GM21367 (cell line): Measurements from ENCODE around the gene ARHGAP1.

ENCODE experiments used
- ATAC-seq: cut with Tn5 transposase; IDR thresholded peaks from one replicate; pipeline ENCODE4 v1.9.1; 2021; ENCODE audit not compliant: unreplicated experiment

The ARHGAP1 gene

GRCh38 chr11:46643531-46643930 is 56.9 kb downstream of the ARHGAP1 start:
- no peak for ATAC-seq

DNA sequence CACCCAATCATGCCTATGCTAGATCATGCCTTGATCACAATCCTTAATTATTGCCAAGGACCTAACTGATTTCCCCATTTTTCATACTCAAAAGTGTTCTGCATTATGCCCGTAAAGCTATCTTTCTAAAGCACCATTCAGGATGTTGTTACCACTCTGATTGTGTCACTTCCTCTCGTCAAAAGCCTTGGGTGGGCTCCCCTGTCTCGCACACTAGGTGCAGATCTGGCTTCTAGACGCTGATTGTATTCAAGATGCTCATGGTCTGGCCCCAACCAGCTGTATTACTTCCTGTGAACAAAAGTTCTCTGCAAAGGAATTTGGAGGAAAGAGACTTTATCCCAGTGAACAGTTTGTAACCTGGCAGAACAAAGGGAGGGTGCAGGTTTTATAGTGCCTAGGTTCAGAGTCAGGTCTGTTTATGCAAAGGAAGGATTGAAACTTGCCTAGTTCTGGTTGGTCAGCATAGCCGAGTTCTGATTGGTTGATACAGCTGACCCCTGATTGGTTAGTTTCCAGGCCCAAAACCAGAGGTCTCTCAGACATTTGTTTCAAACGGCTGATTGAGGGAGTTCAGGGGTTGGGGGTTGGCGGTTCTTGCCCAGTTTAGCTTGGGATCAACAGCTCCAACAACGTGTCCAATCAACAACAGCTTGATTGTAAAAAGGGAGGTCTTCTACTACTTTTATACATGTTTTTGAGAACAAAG is 57.6 kb downstream of the ARHGAP1 start:
- ATAC-seq: no peak

DNA sequence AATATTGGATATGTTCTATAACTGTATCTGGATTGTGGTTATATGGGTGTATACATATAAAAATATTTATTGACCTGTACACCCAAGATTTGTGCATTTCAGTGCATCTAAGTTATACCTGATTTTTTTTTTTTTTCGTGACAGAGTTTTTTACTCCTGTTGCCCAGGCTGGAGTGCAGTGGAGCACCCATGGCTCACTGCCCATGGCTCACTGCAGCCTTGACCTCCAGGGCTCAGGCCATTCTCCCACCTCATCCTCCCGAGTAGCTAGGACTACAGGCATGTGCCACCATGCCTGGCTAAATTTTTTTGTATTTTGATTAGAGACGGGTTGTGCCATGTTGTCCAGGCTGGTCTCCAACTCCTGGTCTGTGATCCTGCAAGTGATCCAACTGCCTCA is 58.8 kb downstream of the ARHGAP1 start:
- ATAC-seq: no peak

DNA sequence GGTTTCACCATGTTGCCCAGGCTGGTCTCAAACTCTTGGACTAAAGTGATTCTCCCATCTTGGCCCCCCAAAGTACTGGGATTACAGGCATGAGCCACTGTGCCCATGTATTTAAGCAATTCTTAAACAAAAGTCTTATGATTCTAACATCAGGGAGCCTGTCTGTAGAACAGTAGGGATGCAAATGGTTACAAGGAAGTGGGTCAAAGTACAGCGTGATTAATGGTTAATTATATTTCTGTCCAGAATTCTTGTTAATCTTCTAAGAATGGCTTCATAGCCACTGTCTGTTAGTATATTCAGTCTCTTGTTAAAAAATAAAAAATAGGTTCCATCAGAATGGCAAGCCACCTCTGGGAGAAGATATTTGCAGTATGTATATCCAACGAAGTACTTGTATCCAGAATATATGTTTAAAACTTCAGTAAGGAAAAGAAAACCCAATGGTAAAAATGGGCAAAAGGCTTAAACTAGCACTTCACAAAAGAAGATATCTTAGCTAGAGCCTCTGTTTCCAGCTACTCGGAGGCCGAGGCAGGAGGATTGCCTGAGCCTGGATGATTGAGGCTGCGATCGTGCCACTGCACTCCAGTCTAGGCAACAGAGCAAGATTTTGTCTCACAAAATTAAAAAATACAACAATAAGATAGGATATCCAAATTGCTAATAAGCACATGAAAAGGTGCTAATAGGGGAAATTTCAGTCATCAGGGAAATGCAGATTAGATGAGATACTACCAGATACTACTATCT is 60.2 kb downstream of the ARHGAP1 start:
- ATAC-seq: no peak

- no peak for ATAC-seq
These were observed 61.1 kb downstream of the ARHGAP1 start for GRCh38 chr11:46639197-46639839.

DNA sequence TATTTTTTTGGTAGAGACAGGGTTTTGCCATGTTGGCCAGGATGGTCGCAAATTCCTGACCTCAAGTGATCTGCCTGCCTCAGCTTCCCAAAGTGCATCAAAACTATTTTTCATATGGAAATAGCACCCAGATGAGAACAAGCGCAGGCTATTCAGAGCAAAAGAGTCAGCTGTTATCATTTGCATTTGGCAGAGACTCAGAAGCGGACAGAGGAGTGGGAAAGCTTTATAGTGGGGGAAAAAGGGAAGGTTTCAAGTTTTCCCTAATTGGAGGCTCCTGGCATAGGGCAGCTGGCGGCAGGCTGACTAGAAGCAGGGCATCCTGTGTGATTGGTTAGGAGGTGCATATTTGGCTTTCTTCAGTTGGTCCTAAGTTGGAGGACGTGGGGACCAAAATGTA is 62.9 kb downstream of the ARHGAP1 start:
- ATAC-seq: no peak

- no peak for ATAC-seq
These were observed 64.8 kb downstream of the ARHGAP1 start for GRCh38 chr11:46635557-46636139.

- no peak for ATAC-seq
These were observed 66.9 kb downstream of the ARHGAP1 start for GRCh38 chr11:46633291-46634217.

GRCh38 chr11:46632502-46632901 is 67.9 kb downstream of the ARHGAP1 start:
- ATAC-seq: no peak

- no peak for ATAC-seq
These were observed 68.7 kb downstream of the ARHGAP1 start for GRCh38 chr11:46631676-46632075.

DNA sequence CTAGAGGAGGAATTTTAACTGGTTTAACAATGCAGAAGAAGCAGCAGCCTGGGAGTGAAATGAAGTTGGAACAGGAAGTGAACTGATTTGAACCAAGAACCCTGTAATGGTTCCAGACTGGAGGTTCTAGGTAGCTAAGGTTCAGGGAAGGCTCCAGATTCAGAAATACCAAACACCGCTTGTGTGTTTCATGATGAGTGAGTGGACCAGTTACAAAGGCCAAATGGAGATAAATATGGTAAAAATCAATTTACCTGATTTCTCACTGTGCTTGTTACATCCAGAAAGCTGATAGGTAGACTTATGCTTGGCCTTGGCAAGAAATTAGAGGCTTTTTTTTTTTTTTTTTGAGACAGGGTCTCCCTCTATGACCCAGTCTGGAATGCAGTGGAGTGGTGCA is 70.2 kb downstream of the ARHGAP1 start:
- ATAC-seq: no peak

- ATAC-seq: no peak
These were observed 71.5 kb downstream of the ARHGAP1 start for GRCh38 chr11:46628961-46629360.
